DND-41 (cell line): ENCODE results near the gene NR2F1.

Experiments
- ATAC-seq: fragments of 200-7000 bp; cut with Tn5 transposase; 3 replicates; pipeline ENCODE4 v1.9.1; 2021; ENCODE audit warnings: low read depth; ENCODE audit not compliant: insufficient read depth
- DNase-seq: peaks from one replicate; pipeline ENCODE4 v3.0.0-alpha.2; 2020
- H2AFZ ChIP-seq: 2 replicates; pipeline ENCODE4 v1.6.0; 2012; ENCODE audit warnings: low read depth, low read length
- H3K27ac ChIP-seq: 2 replicates; pipeline ENCODE4 v1.5.1; 2012; ENCODE audit warnings: low read length, inconsistent platforms
- H3K27me3 ChIP-seq: fragments of 200-600 bp; sonication (generic); 2 replicates; pipeline ENCODE4 v1.6.0; 2012; ENCODE audit warnings: low read length, mild to moderate bottlenecking, inconsistent platforms; ENCODE audit not compliant: insufficient read depth, poor library complexity
- H3K36me3 ChIP-seq: 2 replicates; pipeline ENCODE4 v1.5.1; 2012; ENCODE audit warnings: low read length, inconsistent platforms; ENCODE audit not compliant: insufficient read depth
- H3K4me1 ChIP-seq: 2 replicates; pipeline ENCODE4 v1.5.1; 2012; ENCODE audit warnings: mild to moderate bottlenecking, low read length; ENCODE audit not compliant: insufficient read depth
- H3K4me2 ChIP-seq: 2 replicates; pipeline ENCODE4 v1.6.0; 2012; ENCODE audit warnings: mild to moderate bottlenecking, moderate library complexity, low read length, inconsistent platforms; ENCODE audit not compliant: insufficient read depth
- H3K4me3 ChIP-seq, 2 experiments: fragments of 200-600 bp in 1 of 2; shearing (Covaris generic) in 1 of 2; 2 replicates each; pipeline ENCODE4 v1.5.1; 2012 to 2016; ENCODE audit warnings: inconsistent platforms in 2 of 2, low read length in 2 of 2, mild to moderate bottlenecking in 2 of 2, low read depth in 1 of 2, moderate library complexity in 1 of 2
- H3K79me2 ChIP-seq: 2 replicates; pipeline ENCODE4 v1.6.0; 2012; ENCODE audit warnings: low read length, inconsistent platforms; ENCODE audit not compliant: insufficient read depth
- H3K9ac ChIP-seq: 2 replicates; pipeline ENCODE4 v1.6.0; 2012; ENCODE audit warnings: low read depth, mild to moderate bottlenecking, inconsistent platforms, low read length, moderate library complexity
- H3K9me3 ChIP-seq: 2 replicates; pipeline ENCODE4 v1.5.1; 2012; ENCODE audit warnings: low read length, moderate library complexity, mild to moderate bottlenecking, inconsistent platforms; ENCODE audit not compliant: insufficient read depth, severe bottlenecking
- H4K20me1 ChIP-seq: 2 replicates; pipeline ENCODE4 v1.6.0; 2012; ENCODE audit warnings: low read length; ENCODE audit not compliant: insufficient read depth
- CTCF ChIP-seq: IDR thresholded peaks from 2 replicates; pipeline ENCODE4 v1.5.1; 2012; ENCODE audit warnings: borderline replicate concordance, low read length, moderate library complexity, mild to moderate bottlenecking; ENCODE audit not compliant: poor library complexity, severe bottlenecking; ENCODE audit errors: extremely low read depth
- EZH2 ChIP-seq: IDR thresholded peaks from 3 replicates; pipeline ENCODE4 v1.6.1; 2012; ENCODE audit warnings: borderline replicate concordance, low read depth, mild to moderate bottlenecking, moderate library complexity, low read length, inconsistent platforms; ENCODE audit not compliant: severe bottlenecking

Gene NR2F1

GRCh38 chr5:93596676-93597490 lies 13.9 kb downstream of the NR2F1 start:
- H3K9ac ChIP-seq, result no peak overlapping the region
- H4K20me1 ChIP-seq, result no peaks in the 10 kb centered on the region
- ATAC-seq (no peak), DNase-seq (no peak)
- no peaks in the 10 kb centered on the region for H3K9me3 ChIP-seq
- H3K27ac ChIP-seq, result no peak overlapping the region
- no peaks in the 10 kb centered on the region for H3K79me2 ChIP-seq
- no peak overlapping the region for H2AFZ ChIP-seq
- no peaks in the 10 kb centered on the region for H3K36me3 ChIP-seq
- H3K27me3 ChIP-seq, result peaks cover 8% of the 10 kb centered on the region
- TF ChIP-seq CTCF (no peak), EZH2 (no peak)
- no peaks in the 10 kb centered on the region for H3K4me1 ChIP-seq
- H3K4me2 ChIP-seq, result no peak overlapping the region
- H3K4me3 ChIP-seq, result no peak overlapping the region

- Histone ChIP-seq H3K9me3 (no peaks in the 10 kb centered on the region), H3K4me2 (no peak overlapping the region), H3K9ac (no peak overlapping the region), H4K20me1 (no peaks in the 10 kb centered on the region), H2AFZ (no peak overlapping the region), H3K4me1 (no peaks in the 10 kb centered on the region), H3K79me2 (no peaks in the 10 kb centered on the region), H3K27me3 (peaks cover 8% of the 10 kb centered on the region), H3K36me3 (no peaks in the 10 kb centered on the region), H3K27ac (no peak overlapping the region), H3K4me3 (no peak overlapping the region)
- DNase-seq (no peak), ATAC-seq (no peak)
- no peak for TF ChIP-seq CTCF
- no peak for TF ChIP-seq EZH2
These were observed 15.3 kb downstream of the NR2F1 start for GRCh38 chr5:93598091-93599000.

GRCh38 chr5:93599001-93599379 lies 16.0 kb downstream of the NR2F1 start:
- H3K4me3 ChIP-seq, result no peak overlapping the region
- no peaks in the 10 kb centered on the region for H3K9me3 ChIP-seq
- no peak for ATAC-seq
- no peaks in the 10 kb centered on the region for H3K79me2 ChIP-seq
- no peak overlapping the region for H2AFZ ChIP-seq
- H3K4me1 ChIP-seq, result no peaks in the 10 kb centered on the region
- peaks cover 8% of the 10 kb centered on the region for H3K27me3 ChIP-seq
- no peaks in the 10 kb centered on the region for H4K20me1 ChIP-seq
- no peak overlapping the region for H3K9ac ChIP-seq
- no peak for DNase-seq
- TF ChIP-seq EZH2 (no peak), CTCF (no peak)
- no peak overlapping the region for H3K4me2 ChIP-seq
- no peaks in the 10 kb centered on the region for H3K36me3 ChIP-seq
- H3K27ac ChIP-seq, result no peak overlapping the region
